Breast epithelium (tissue), 3 donors: ENCODE data around the gene PDS5B.

Source experiments
- CTCF ChIP-seq, 3 donors: fragments of 450-650 bp; IDR thresholded peaks; one replicate each; pipeline ENCODE4 v1.5.1; 2016 to 2017; ENCODE audit warnings: antibody characterized with exemption in 3 of 3, mild to moderate bottlenecking in 3 of 3, moderate library complexity in 3 of 3
- POLR2A ChIP-seq: fragments of 450-650 bp; IDR thresholded peaks from one replicate; pipeline ENCODE4 v1.6.1; 2016; ENCODE audit warnings: antibody characterized with exemption, mild to moderate bottlenecking, moderate library complexity

GRCh38 chr13:32728327-32728726, 142.1 kb downstream of the PDS5B start:
- no peak for TF ChIP-seq CTCF (IDR thresholded peaks at IDR 0.05)
- TF ChIP-seq POLR2A: no peak
